Measurements from ENCODE around the gene CCDC85C.

CCDC85C gene

DNA sequence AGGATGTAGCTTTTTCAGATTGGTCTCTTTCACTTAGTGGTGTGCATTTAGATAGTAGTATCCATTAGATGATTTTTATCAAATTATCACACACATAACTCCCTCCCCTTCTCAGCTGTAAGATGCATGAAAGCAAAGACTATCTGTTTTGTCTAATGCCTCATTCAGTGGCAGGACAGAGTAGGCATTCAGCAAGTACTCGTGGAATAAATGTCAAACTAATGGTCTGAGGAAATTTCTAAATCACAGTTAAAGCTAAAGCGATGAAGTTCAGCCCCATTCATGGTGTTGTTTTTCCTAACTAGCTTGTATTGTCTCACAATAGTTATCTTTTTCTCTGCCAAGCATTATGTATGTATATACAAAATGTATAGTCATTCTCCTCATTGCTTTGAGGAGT is 106.7 kb downstream of the CCDC85C start:
- no peak for DNase-seq (ENCODE audit: low read depth)
- no peak overlapping the region for H3K4me3 ChIP-seq (replicated peaks; ENCODE audit: low read depth, low read length)
- TF ChIP-seq, protein P1, sequence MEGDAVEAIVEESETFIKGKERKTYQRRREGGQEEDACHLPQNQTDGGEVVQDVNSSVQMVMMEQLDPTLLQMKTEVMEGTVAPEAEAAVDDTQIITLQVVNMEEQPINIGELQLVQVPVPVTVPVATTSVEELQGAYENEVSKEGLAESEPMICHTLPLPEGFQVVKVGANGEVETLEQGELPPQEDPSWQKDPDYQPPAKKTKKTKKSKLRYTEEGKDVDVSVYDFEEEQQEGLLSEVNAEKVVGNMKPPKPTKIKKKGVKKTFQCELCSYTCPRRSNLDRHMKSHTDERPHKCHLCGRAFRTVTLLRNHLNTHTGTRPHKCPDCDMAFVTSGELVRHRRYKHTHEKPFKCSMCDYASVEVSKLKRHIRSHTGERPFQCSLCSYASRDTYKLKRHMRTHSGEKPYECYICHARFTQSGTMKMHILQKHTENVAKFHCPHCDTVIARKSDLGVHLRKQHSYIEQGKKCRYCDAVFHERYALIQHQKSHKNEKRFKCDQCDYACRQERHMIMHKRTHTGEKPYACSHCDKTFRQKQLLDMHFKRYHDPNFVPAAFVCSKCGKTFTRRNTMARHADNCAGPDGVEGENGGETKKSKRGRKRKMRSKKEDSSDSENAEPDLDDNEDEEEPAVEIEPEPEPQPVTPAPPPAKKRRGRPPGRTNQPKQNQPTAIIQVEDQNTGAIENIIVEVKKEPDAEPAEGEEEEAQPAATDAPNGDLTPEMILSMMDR (IDR thresholded peaks at IDR 0.05; ENCODE audit: low read length, missing control alignments) = no peak

DNA sequence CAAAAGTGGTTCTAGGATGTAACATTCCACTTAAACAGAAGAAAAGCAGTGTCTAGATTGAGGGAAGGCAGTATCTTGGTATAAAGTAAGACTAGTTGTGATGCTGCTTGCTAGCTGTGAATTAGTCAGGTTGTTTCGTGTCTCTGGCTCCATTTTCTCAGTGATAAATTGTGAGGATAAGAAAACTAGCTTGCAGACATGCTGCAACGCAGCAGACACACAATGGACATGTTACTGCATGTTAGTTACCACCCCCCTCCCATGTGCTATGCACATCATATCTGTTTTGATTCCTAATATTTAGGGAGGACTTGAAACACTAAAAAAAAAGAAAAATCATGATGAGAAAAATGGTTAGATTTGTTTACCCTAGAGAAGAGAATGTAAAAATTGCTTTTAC is 119.9 kb downstream of the CCDC85C start:
- TF ChIP-seq, protein P1 (IDR thresholded peaks at IDR 0.05; ENCODE audit: low read length, missing control alignments) = no peak
- H3K4me3 ChIP-seq (replicated peaks; ENCODE audit: low read depth, low read length) = no peak overlapping the region
- DNase-seq (ENCODE audit: low read depth) = no peak

DNA sequence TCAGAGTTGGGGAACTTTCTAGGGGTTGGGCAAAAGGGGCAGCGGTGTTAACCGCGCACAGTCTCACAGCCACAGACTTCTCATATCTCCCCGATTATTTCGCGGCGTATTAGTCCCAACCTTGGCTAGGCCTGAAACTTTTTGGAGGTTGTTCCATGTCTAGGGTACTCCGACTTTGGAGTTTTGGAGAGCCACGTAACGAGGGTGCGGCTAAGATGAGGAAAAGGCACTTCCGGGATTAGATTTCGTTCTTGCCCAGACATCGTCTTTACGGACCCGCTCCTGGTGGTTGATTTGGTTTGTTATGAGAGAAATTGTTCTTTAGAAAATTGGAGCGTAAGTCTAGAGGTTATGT is 122.3 kb downstream of the CCDC85C start:
- H3K4me3 ChIP-seq (replicated peaks; ENCODE audit: low read depth, low read length) = peak overlapping the region; percentile 99
- TF ChIP-seq, protein P1 (IDR thresholded peaks at IDR 0.05; ENCODE audit: low read length, missing control alignments) = no peak
- DNase-seq (ENCODE audit: low read depth) = peak; percentile 38

DNA sequence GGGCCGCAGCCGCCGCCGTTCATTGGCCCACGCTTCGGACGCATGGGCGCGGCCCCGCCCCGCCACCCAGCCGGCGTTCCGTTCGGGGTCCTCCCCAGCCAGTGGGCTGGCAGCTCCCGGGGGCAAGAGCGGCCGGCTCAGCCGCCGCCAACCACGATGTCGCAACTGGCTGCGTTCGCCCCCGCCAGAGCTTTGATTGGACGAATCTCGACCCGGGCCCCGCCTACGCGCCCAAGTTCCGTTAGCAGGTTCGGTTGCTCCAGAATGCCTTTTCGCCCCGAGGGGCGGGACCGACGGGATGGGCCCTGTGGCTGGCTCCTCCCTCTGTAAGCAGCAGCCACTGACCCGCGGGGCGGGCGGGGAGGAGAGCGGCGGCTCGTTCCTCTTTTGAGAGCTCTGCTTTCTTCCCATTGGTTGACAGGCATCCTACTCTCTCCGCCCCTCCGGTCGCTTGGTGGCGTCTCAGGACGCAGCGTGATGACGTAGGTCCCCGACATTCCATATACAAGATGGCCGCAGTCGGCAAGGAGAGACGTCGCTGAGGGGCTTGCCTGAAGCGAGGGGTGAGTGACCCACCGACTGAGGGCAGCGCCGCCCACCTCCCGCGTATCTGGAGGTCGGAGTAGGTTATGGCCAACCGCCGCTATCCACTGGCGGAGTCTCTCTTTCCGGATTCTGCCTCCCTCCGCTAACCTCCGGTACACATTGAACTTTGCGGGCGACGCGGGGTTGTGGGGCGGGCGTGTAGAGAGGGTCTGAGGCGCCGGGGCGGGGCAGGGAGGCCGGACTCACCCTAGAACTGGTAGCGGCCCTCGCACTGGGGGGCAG is 122.9 kb downstream of the CCDC85C start, which contains the start of gene CCNK:
Gene CCNK (plus strand): TSS at position 493 of the 828 bp plus-strand sequence. CDS start 11,269 bp downstream, outside the sequence.
- DNase-seq (ENCODE audit: low read depth) = peak; percentile 100
- peak within 1 kb of the TSS; percentile 99 for H3K4me3 ChIP-seq (replicated peaks; ENCODE audit: low read depth, low read length)
- TF ChIP-seq, protein P1 (IDR thresholded peaks at IDR 0.05; ENCODE audit: low read length, missing control alignments) = no peak

DNA sequence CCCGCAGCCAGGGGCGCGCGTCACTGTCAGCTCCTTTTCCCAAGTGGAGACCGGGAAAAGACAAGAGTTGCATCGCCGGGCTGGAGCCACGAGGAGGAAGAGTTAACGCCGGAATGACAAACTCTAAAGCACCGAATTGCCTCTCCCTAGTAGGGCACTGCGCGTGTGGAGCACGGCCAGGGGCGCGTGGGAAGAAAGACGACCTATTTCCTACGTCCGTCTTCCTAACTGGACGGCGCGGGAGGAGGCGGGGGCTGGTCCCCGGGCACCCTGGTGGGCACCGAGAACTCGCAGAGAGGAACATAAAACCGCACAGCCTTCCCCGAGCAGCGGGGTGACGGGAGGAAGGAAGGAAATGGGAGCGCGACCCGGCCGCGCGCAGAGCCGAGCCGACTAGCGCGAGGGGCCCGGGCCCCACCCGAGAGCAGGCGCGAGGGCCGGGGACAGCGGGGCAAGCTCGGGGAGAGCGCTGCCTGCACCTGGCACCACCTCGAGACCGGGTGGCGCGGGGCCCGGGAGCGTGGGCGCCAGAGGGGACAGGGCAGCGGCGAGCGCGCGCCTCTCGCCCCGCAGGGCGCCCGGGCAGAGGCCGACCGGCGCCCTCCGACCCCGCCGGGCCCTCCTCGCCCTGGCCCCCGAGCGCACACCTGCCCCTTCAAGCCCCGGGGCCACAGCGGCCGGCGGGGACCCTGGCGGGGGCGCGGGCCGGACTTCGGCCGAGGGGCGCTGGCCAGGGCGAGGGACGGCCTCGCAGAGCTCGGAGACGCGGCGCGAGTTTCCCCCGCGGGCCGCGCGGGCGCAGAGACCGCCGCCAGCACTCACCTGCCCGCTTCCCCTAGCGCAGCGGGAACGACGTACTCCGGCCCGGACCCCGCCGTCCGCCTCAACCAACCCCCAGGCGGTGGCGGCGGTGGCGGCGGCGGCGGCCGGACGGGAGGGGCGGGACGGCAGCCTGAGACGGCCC is 123.8 kb downstream of the CCDC85C start, which contains the start of gene SETD3:
Gene SETD3 (minus strand): TSS at position 954 of the 964 bp plus-strand sequence. CDS start 15,054 bp downstream, outside the sequence.
- peak; percentile 66 for DNase-seq (ENCODE audit: low read depth)
- peak within 1 kb of the TSS; percentile 99 for H3K4me3 ChIP-seq (replicated peaks; ENCODE audit: low read depth, low read length)
- TF ChIP-seq, protein P1 (IDR thresholded peaks at IDR 0.05; ENCODE audit: low read length, missing control alignments) = peak; percentile 15

DNA sequence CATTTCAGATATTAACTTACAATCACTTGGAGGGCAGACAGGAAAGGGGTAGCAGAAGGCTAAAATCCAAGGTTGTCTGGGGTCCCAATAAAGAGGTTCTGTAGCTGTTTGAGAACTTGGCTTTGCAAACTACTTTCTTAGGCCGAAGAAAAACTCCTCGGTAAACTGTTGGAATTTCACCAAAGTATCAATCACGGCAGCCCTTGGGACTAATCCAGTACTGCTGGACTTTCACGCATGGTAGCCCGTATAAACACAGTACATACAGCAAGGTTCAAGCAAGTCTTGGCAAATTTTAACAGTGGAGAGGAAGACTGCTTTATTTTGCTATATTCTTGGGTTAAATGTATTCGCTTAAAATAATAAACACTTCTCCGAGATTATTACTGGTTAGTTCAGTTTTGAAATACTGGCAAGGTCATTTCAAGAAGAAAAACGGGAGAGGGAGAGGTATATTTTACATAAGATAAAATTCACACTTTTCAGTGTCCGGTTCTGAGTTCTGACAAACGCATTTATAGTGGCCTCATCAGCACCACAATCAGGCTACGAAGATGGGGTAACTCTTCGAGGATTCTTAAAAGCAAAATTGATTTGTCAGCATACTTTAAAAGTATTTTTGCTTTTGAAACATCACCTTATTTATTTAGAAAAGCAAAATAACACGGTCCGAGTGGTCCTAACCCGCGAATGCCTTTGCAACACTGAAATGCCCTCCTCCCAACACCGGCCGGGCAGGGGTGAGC is 124.7 kb downstream of the CCDC85C start:
- peak overlapping the region; percentile 73 for H3K4me3 ChIP-seq (replicated peaks; ENCODE audit: low read depth, low read length)
- TF ChIP-seq, protein P1 (IDR thresholded peaks at IDR 0.05; ENCODE audit: low read length, missing control alignments) = no peak
- DNase-seq (ENCODE audit: low read depth) = peak; percentile 10
